ENCODE measurements around the gene SLCO4A1.

The SLCO4A1 gene

DNA sequence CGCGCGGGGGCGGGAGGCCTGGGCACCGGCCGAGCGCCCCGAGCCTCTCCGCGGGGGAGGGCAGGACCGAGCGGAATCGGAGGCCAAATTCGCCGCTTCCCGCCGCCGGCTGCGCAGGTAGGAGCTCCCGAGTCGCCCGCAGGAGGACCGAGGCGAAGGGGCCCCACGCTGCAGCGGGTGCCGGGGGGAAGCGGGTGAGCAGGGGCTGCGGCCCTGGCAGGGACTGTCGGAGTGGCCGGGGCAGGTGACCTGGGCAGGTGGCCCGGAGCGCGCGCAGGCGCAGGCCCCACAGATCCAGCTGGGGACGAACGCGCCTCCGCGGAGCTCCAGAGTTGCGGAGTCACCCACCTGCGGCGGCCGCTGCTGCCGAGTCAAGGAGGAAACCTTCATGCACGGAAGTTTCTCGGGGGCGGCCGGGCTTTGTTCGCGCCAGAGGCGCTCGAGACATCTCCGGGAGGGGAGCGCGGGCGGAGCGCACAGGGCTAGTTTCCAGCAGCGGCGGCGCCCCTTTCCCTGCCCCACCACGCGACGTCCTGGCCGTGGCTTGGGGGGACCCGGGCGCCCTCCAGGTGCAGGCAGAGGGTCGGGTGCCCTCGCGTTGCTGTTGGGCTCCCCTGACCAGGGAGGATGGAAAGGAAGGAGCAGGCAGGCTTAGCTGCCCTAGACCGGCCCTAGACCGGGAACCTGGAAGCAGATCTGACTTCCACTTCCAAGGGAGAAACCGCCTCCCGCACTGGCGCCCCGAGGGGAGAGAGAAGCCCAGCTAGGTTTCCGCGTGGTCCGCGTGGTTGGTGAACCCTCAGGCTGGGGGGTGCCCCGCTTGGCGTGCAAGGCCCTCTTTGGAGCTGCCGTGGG lies 590 bp downstream of the SLCO4A1 start:
- TF ChIP-seq POLR2A (IDR thresholded peaks at IDR 0.05; ENCODE audit: low read length), result no peak
- no peak for TF ChIP-seq GATA1 (IDR thresholded peaks at IDR 0.05; ENCODE audit: low read depth, low read length)
- peak; percentile 38 to 42 for DNase-seq

- TF ChIP-seq GATA1 (IDR thresholded peaks at IDR 0.05; ENCODE audit: low read depth, low read length) (no peak), POLR2A (IDR thresholded peaks at IDR 0.05; ENCODE audit: low read length) (no peak)
- no peak for DNase-seq
Observed at GRCh38 chr20:62643521-62644043, 1.3 kb downstream of the SLCO4A1 start.

- DNase-seq, result no peak
- TF ChIP-seq POLR2A (IDR thresholded peaks at IDR 0.05; ENCODE audit: low read length) (no peak), GATA1 (IDR thresholded peaks at IDR 0.05; ENCODE audit: low read depth, low read length) (no peak)
Observed at GRCh38 chr20:62644044-62644795, 1.9 kb downstream of the SLCO4A1 start.

- DNase-seq, result no peak
- no peak for TF ChIP-seq POLR2A (IDR thresholded peaks at IDR 0.05; ENCODE audit: low read length)
- no peak for TF ChIP-seq GATA1 (IDR thresholded peaks at IDR 0.05; ENCODE audit: low read depth, low read length)
Observed at GRCh38 chr20:62644802-62645496, 2.6 kb downstream of the SLCO4A1 start.

DNA sequence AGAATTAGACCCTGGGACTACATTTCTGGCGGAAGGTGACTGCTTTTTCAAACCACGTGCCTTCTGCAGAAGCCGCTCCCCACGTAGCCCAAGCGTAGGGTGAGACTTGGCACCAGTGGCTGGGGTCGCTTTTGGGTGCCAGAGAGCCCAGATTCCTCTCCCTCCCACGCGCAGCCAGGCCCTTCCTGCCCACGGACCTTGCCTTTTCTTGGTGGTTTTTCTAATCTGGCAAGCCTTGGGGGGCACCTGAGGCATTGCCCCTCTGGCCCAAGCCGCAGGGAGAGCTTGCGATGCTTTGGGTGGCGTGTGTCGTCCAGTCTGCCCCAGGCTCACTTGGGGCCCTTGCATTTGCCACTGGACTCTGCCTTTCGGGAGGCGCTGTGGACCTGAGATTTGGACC lies 3.3 kb downstream of the SLCO4A1 start:
- TF ChIP-seq GATA1 (IDR thresholded peaks at IDR 0.05; ENCODE audit: low read depth, low read length) (no peak), POLR2A (IDR thresholded peaks at IDR 0.05; ENCODE audit: low read length) (no peak)
- DNase-seq, result no peak

DNA sequence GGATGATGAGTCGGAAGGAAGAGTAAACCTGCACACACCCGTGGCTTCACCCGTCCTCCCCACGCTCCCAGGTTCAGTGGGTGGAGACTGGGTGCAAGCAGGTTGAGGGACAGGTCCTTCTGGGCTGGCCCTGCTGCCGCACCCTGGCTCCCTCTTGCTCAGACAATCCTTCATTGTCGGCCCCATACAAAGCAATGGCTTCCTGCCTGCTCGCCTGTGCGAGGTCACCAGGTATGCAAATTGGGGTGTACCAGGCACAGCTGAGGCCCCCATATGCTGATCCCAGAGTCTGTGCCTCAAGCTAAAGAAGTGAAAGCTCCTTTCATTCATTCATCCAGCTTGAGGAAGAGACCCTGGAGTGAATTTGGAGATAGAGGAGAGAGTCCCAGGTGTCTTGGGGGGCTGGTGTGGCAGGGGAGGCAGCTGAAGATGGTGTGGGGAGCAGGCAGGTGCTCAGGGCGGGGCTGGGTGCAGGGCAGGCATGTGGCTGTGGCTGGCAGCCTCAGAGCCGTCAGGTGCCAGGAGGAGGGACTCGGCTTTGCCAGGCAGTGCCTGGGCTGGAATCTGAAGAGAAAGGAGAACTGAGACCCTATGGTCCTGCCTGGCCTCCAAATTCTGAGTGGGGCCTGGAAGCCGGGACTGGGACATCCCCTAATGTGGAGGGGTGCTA lies 4.7 kb downstream of the SLCO4A1 start:
- DNase-seq, result no peak
- TF ChIP-seq POLR2A (IDR thresholded peaks at IDR 0.05; ENCODE audit: low read length) (no peak), GATA1 (IDR thresholded peaks at IDR 0.05; ENCODE audit: low read depth, low read length) (no peak)

GRCh38 chr20:62647521-62648317 lies 5.4 kb downstream of the SLCO4A1 start:
- TF ChIP-seq POLR2A (IDR thresholded peaks at IDR 0.05; ENCODE audit: low read length) (no peak), GATA1 (IDR thresholded peaks at IDR 0.05; ENCODE audit: low read depth, low read length) (no peak)
- no peak for DNase-seq

DNA sequence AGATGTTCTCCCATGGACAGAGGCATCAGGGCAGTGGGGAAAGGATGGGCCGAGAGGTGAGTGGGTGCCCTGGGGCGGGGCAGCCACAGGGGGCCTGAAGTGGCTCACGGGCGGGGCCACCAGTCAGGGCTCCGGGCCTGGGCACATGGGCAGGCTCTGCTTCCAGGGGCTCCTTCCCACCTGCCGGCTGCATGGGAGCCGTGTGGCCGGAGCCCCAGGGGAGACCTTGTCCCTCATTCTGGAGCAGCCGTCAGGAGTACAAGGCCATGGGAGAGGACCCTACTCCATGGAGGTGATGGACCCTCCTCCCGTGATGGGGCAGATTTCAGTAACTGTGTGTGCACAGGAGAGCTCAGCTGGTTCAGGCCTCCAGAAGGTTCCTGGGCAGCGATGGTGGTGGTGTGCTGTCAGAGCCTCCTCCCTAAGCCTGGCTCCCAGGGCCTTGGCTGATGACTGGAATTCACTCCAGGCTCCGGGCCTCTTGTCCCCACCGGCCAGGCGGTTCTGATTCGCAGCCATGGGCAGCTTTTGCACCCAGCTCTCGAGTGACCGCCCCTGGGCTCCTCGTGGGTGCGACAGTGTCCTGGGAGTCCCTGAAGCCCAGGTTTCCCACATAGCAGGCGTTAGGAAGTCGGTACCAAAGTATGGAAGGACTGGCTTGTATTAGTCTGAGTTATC lies 6.2 kb downstream of the SLCO4A1 start:
- no peak for DNase-seq
- TF ChIP-seq GATA1 (IDR thresholded peaks at IDR 0.05; ENCODE audit: low read depth, low read length), result no peak
- no peak for TF ChIP-seq POLR2A (IDR thresholded peaks at IDR 0.05; ENCODE audit: low read length)

DNA sequence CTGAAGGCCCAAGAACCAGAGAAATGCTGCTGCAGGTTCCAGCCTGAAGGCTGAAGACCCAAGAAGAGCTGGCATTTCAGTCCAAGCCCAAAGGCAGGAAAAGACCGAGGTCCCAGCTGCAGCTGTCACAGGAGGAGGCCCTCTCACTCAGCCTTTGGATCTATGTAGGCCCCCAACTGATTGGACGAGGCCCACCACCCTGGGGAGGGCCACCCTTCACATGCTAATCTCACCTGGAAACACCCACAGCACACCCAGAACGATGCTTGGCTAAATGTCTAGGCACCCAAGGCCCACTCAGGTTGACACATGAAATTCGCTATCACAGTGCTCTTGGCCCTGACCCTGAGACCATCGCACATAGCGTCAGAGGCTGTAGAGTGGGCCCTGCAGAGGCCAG lies 6.8 kb downstream of the SLCO4A1 start:
- TF ChIP-seq POLR2A (IDR thresholded peaks at IDR 0.05; ENCODE audit: low read length), result no peak

GRCh38 chr20:62650551-62651284 lies 8.4 kb downstream of the SLCO4A1 start:
- DNase-seq, result no peak
- TF ChIP-seq POLR2A (IDR thresholded peaks at IDR 0.05; ENCODE audit: low read length), result no peak
- TF ChIP-seq GATA1 (IDR thresholded peaks at IDR 0.05; ENCODE audit: low read depth, low read length), result no peak

More for the DNA sequence above, 6.8 kb downstream of the SLCO4A1 start:
- peak in 1 of 2 experiments; percentile 20 for DNase-seq

DNA sequence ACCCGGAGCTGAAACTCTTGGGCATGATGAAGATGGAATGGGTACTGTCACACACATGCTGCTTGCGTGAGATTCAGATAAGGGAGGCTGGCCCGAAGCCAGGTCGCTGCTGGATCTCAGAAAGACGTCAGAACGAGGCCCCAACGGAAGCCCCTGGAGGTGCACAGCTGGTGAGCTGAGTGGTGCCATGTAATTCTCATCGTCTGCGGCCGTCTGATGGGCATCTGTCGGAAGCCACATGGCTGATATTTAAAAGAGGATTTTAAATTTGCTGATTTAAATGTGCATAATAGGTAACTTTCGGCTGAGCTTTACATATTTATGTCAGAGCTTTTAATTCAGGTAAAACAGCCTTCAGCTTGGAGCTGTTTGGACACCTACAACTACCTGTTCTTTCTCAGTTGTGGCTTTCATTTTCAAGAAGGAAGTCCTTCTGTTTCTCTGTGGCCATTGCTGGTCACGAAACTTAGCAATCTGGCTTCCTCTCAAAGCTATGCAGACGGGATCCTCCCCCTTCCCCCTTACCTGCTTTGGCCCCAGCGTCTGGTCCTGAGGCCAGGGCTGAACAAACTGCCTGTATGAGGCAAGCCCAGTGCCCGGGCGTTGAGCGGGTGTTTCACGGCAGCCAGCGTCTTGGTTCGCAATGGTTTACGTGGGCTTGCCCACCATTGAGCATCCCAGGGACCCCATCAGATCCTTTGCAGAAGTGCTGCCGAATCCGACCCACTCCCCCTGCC lies 9.2 kb downstream of the SLCO4A1 start:
- TF ChIP-seq POLR2A (IDR thresholded peaks at IDR 0.05; ENCODE audit: low read length), result no peak
- no peak for TF ChIP-seq GATA1 (IDR thresholded peaks at IDR 0.05; ENCODE audit: low read depth, low read length)
- peak; percentile 80 to 85 for DNase-seq
